Liver (tissue), 3 donors: Measurements from ENCODE around the gene ATP5F1D.

Experiments used
- ATF3 ChIP-seq: IDR thresholded peaks from 2 replicates; pipeline ENCODE4 v1.6.1; 2016; ENCODE audit warnings: antibody characterized with exemption
- GABPA ChIP-seq, 2 donors: IDR thresholded peaks in 1 of 2; conservative IDR thresholded peaks in 1 of 2; 2 replicates each; pipeline ENCODE4 v1.6.1; 2016; ENCODE audit warnings: antibody characterized with exemption in 2 of 2, mild to moderate bottlenecking in 1 of 2, moderate library complexity in 1 of 2
- JUND ChIP-seq, 2 donors: IDR thresholded peaks; 2 replicates each; pipeline ENCODE4 v1.6.1; 2016; ENCODE audit warnings: antibody characterized with exemption in 2 of 2
- MAX ChIP-seq: IDR thresholded peaks from 2 replicates; pipeline ENCODE4 v1.6.1; 2016; ENCODE audit warnings: antibody characterized with exemption
- RAD21 ChIP-seq, 2 donors: IDR thresholded peaks; 2 replicates each; pipeline ENCODE4 v1.6.1; 2016; ENCODE audit warnings: antibody characterized with exemption in 2 of 2, mild to moderate bottlenecking in 2 of 2
- SP1 ChIP-seq: IDR thresholded peaks from 2 replicates; pipeline ENCODE4 v1.6.1; 2018; ENCODE audit warnings: antibody characterized with exemption, mild to moderate bottlenecking
- TAF1 ChIP-seq: conservative IDR thresholded peaks from 2 replicates; pipeline ENCODE4 v1.6.1; 2016; ENCODE audit warnings: antibody characterized with exemption, mild to moderate bottlenecking
- YY1 ChIP-seq: IDR thresholded peaks from 2 replicates; pipeline ENCODE4 v1.6.1; 2016; ENCODE audit warnings: antibody characterized with exemption, mild to moderate bottlenecking
- TF ChIP-seq, protein P1 (sequence below): fragments of 150-350 bp; IDR thresholded peaks from 2 replicates; pipeline ENCODE4 v1.5.1; 2017; ENCODE audit warnings: improper control_type of control experiment, low read depth, low read length; ENCODE audit not compliant: missing input control
- TF ChIP-seq, protein P2 (sequence below): IDR thresholded peaks from 2 replicates; pipeline ENCODE4 v1.6.1; 2016; ENCODE audit warnings: antibody characterized with exemption, mild to moderate bottlenecking
- donor health status: healthy.
- donor health status: healthy.

- TF ChIP-seq, protein P1, sequence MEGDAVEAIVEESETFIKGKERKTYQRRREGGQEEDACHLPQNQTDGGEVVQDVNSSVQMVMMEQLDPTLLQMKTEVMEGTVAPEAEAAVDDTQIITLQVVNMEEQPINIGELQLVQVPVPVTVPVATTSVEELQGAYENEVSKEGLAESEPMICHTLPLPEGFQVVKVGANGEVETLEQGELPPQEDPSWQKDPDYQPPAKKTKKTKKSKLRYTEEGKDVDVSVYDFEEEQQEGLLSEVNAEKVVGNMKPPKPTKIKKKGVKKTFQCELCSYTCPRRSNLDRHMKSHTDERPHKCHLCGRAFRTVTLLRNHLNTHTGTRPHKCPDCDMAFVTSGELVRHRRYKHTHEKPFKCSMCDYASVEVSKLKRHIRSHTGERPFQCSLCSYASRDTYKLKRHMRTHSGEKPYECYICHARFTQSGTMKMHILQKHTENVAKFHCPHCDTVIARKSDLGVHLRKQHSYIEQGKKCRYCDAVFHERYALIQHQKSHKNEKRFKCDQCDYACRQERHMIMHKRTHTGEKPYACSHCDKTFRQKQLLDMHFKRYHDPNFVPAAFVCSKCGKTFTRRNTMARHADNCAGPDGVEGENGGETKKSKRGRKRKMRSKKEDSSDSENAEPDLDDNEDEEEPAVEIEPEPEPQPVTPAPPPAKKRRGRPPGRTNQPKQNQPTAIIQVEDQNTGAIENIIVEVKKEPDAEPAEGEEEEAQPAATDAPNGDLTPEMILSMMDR: no peak
- TF ChIP-seq, protein P2, sequence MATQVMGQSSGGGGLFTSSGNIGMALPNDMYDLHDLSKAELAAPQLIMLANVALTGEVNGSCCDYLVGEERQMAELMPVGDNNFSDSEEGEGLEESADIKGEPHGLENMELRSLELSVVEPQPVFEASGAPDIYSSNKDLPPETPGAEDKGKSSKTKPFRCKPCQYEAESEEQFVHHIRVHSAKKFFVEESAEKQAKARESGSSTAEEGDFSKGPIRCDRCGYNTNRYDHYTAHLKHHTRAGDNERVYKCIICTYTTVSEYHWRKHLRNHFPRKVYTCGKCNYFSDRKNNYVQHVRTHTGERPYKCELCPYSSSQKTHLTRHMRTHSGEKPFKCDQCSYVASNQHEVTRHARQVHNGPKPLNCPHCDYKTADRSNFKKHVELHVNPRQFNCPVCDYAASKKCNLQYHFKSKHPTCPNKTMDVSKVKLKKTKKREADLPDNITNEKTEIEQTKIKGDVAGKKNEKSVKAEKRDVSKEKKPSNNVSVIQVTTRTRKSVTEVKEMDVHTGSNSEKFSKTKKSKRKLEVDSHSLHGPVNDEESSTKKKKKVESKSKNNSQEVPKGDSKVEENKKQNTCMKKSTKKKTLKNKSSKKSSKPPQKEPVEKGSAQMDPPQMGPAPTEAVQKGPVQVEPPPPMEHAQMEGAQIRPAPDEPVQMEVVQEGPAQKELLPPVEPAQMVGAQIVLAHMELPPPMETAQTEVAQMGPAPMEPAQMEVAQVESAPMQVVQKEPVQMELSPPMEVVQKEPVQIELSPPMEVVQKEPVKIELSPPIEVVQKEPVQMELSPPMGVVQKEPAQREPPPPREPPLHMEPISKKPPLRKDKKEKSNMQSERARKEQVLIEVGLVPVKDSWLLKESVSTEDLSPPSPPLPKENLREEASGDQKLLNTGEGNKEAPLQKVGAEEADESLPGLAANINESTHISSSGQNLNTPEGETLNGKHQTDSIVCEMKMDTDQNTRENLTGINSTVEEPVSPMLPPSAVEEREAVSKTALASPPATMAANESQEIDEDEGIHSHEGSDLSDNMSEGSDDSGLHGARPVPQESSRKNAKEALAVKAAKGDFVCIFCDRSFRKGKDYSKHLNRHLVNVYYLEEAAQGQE: no peak
- TF ChIP-seq YY1 (peak; percentile 14), RAD21 (IDR thresholded peaks at IDR 0.05) (no peak), TAF1 (no peak), MAX (peak; percentile 41), GABPA (IDR thresholded peaks at IDR 0.05 in 1 of 2, conservative IDR thresholded peaks at IDR 0.05 in 1 of 2) (no peak), ATF3 (no peak), SP1 (peak; percentile 49), JUND (IDR thresholded peaks at IDR 0.05) (no peak)
These were observed 31.9 kb downstream of the ATP5F1D start for GRCh38 chr19:1273263-1274041.
